HG03097 (cell line): ENCODE data around the gene RABGGTA.
"Not testable (repeated sequence)": the region's sequence is repeated elsewhere in the genome, so short reads cannot be mapped to it uniquely, and the experiment has no call there.

Experiments
- ATAC-seq: cut with Tn5 transposase; IDR thresholded peaks from one replicate; pipeline ENCODE4 v1.9.1; 2021; ENCODE audit not compliant: unreplicated experiment, low FRiP score

Gene RABGGTA

DNA sequence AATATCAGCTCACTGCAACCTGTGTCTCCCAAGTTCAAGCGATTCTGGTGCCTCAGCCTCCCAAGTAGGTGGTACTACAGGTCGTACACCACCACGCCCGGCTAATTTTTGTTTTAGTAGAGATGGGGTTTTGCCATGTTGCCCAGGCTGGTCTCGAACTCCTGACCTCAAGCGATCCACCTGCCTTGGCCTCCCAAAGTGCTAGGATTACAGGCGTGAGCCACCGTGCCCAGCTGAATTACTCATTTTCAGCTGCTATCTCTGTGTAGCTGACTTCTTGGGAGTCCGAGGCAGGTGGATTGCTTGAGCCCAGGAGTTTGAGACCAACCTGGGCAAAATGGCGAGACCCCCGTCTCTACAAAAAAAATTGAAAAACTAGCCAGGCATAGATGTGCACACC, 26.0 kb downstream of the RABGGTA start:
- ATAC-seq, result not testable (repeated sequence)

DNA sequence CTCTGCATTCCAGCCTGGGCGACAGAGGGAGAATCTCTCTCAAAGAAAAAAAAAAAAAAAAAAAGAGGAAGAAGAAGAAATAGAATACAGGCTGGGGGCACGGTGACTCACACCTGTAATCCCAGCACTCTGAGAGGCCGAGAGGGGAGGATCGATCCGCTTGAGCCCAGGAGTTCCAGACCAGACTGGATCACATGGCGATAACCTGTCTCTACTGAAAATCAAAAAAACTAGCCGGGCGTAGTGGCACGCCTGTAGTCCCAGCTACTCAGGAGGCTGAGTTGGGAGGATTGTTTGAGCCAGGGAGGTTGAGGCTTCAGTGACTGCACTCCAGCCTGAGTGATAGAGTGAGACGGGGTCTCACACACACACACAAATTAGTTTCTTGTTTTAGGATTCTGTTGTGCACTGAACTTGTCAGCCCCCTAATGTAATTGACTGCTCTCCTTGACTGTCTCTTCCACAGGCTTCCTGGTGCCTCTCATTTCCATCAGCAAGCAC, 28.0 kb downstream of the RABGGTA start:
- no peak for ATAC-seq

DNA sequence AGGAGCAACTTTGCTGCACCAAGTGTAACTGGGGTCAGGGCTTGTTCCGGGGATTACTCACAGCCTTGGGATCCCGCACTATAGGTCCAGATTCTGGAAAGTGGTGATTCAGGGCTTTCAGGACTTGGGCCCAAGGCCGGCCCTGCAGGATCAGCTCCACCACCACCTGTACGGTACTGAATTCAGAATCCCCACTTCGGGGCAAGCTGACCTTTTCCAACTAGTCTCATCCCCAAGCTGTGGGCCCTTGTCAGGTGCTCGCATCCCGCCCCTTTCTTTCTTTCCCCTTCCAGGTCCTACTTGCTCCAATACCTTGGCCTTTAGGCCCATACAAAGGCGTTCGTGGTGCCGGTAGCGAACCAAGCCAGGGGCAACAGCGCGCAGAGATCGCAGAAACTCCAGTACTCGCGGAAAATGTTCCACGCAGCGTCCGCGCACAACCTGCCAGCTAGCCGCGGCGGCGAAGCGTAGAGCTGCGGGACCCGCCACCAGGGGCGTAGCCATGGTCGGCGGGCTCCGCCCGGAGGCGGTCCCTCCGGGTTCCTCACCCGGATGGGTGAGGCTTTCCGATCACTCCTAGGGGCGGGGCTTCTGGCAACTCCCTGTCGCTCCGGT, 29.5 kb downstream of the RABGGTA start:
- ATAC-seq, result peak; percentile 81

DNA sequence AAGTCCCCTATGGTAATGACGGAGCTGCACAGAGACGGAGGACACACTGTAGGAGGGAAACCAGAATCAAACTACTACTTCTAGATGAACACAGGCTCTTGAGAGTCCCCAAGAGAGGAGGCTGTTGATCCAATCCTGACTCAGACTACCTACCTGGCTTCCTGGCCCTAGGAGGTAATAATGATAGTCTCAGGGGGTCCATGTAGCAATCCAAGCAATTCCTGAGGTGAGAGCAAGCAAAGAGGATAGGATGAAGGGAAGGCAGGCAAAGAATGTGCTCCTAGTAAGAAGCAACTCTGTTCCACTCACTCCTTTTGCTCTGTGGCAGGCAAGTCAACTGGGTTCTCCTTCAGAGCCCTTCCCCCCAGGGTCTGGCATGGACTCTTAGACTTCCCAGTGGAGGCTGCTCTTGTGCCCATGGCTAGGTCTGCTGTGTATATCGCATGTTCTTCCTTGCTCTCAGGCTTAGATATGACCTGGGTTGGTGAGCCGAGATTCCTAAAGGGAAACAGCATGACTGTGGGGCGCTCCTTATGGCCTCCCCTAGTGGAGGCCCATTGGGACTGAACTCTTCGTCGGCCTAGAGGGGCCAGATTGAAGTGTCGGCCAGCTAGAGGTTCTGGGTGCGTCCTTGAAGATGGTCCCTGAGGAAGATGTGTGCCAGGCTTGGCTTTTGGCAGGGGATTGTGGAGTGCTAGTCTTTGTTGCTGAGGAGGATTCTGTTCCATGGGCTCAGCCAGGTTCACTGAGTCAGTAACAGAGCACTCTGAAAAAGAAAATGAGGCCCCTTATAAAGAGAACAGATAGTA, 31.1 kb downstream of the RABGGTA start:
- no peak for ATAC-seq

DNA sequence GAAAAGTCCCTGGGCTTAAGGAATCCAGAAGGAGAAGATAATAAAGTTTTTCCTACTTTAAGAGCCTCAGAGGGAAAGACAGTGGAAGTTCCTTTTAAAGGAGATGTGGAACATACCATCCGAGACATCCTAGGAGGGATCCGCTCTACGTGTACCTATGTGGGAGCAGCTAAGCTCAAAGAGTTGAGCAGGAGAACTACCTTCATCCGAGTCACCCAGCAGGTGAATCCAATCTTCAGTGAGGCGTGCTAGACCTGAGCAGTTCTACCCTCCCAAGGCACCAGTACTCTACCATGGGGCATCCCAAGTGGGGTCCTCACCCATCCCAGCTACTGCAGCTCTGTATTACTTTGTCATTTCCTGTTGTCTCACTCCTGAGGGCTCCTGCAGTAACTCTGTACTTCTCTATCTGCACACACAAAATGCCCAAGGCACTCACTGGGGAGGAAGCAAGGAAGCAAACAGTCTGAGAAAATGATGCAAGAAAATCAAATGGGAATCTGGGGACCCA, 32.8 kb downstream of the RABGGTA start:
- ATAC-seq, result no peak

DNA sequence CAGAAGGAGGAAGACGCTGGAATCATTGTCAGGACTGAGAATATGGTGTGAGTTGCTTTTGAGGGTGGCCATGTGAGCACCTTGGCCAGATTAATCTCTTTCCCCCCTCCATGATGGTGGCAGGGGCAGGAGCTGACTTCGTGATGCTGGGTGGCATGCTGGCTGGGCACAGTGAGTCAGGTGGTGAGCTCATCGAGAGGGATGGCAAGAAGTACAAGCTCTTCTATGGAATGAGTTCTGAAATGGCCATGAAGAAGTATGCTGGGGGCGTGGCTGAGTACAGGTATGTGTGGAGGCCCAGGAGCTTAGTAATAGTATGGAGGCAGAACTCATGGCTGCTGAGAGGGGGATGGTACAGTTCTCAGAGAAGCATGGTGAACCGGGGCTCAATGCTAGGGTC, 33.3 kb downstream of the RABGGTA start:
- no peak for ATAC-seq

DNA sequence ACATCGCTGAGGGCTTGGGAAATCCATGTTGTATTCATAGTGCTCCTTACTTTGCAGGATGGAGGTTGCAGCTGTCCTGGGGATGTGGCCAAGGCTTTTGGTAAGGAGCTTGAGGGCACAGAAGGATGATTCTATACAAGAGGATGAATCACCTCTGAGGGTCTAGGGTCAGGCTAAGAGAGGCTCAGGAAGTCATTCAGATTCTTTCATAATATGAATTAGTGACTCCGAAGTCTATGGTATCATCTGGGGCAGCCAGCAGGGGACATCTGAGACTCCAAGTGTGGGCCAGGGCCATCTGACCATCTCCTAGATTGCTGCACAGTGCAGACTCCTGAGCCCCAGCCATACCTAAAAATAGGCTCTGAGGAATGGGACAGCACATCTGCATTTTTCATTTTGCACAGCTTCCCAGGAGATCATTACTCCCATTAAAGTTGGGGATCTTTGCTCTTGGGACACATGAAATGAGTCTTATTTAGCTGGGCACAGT, 33.9 kb downstream of the RABGGTA start:
- no peak for ATAC-seq

DNA sequence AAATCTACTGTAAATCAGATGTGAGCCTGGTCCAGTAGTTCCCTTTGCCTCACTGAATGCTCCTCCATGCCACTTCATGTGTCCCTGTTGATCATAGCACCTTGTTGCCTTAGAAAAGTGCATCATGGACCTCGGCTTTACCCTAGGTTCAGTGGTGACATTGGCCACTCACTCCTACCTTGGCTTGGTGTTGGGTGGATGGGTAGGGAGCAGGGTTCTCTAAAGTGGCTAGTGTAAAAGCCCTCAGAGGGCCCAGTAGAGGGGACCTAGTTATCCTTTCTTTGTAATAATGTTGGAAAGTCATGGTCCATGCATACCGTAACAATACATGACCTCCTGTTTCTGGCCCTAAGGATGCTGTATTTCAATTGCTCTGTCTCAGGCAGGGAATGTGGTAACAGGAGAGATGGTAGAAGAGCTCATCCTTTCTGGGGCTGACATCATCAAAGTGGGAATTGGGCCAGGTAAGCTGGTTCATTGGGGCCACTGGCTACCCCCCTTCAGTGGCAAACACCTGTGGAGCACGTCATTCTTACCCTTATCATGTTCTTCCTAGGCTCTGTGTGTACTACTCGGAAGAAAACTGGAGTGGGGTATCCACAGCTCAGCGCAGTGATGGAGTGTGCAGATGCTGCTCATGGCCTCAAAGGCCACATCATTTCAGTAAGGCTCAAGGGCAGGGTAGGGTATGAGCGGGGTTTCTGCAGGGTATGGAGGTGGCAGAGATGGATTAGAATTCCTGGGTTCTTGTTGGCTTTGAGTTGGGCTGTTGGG, 34.5 kb downstream of the RABGGTA start:
- no peak for ATAC-seq

DNA sequence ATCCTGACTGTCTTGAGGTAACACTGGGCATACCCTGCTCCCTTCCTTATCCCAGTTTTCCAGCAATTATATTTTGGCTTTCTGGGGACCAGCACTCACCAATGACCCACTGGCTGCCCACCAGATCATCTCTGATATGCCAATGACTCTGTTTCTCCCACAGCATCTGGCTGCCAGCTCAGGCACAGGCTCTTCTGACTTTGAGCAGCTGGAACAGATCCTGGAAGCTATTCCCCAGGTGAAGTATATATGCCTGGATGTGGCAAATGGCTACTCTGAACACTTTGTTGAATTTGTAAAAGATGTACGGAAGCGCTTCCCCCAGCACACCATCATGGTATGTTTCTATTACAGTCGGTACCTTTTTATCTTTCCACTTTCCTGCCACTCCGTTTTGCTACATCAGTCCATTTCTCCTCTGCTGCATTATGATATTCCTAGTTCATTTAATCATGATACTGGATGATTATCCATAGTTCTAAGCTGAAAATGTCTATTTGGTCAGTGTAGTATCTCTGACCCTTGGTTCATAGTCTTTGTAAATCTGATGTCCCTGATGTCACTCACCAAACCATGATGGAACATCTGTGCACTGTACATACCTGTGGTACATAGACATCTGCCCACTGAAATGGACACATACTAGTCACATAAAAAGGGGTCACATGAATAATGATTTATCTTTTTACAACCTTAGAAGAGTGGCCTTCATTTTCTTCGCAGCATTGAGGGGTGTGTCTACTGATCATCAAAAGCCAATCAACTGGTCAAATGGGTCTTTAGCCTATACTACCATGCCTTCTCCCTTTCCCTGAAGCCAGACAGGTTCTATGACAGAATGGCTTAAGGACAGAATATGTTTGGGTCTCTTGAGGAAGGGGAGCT, 35.4 kb downstream of the RABGGTA start:
- no peak for ATAC-seq

DNA sequence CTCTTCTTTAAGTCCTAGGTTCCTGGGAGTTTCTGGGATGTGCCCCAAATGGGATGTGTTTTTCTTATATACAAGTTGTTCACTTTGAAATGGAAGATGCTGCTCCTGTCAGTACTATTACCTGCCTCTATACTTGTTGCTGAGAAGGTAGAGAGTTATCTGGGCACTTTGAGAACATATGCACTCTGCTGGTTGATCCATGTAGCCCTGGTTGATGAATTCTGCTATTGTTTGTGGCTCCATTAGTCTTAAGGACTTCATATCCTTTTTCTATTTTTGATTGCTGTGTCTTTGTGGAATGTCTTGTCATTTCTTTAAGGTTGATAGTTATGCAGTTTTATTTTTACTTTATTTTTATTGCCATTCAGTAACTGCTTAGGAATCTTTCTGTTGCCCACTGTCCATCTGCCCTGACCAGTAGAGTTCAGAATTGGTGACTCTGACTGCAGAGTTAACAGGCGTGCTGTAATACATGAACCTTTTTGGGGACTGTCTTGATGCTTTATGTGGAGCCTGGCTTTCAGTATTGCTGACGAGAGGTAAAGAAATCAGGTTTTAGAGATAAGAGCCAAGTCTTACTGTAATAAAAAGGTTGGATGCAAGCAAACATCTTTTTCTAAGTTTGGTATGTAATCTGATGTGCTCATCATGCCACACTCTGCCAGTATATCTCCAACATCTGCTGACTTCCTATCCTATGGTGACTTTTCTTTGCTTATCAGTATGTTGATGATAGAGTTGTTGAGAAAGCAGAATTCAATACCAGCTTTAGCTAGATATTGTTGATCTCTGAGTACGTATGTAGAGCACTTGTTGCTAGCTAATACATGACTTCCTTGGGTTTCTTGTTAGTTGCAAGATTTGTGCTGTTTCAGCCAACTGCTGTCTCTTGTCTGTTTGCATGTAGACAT, 37.0 kb downstream of the RABGGTA start:
- no peak for ATAC-seq

DNA sequence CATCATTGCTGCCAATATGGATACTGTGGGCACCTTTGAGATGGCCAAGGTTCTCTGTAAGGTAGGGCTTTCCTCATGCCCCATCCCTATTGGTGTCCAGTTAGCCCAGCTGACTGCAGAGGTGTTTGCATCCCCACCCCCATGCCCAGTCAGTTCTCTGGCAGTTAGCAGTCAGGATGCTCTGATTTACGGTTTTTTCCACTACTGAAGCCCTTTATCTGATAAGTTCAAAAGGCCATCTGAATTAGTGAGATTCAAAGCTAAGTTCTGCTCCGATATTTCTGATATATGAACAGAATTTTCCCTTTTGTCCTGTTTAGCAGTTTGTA, 37.9 kb downstream of the RABGGTA start:
- ATAC-seq, result no peak

DNA sequence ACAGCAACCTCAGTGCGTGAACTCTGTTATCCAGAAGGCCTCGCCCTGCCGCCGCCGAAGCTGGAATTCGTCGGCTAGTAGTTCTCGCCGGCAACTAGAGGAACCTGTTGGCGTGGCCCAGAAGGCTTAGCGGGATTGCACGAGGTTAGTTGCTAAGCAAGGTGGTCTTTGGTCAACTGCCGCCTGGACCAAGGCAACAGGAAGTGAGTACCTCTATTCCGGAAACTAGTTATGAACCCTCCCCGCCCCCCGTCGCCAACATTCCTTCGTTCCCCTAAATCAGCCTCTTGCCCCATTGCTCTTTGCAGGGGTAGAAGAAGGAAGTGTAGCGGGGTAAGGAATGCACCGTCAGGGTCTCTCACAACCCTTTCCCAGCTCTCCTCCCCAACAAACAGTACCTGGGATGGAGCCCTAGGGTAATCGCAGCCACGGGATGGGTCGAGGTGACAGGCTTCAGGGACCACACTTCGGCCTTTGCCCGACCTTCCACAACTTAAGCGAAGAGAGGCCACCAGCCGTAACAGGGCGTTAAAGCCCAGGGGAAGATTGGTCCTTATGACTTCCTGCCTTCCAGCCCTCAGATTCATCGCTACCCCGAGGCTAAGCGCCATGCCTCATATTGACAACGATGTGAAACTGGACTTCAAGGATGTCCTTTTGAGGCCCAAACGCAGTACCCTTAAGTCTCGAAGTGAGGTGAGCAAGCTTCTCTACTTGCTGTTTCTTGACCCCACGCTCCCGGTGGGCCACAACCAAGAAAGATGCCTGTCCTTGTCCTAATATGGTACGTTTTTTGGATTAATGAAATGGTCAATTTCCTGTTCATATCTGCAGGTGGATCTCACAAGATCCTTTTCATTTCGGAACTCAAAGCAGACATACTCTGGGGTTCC, 38.5 kb downstream of the RABGGTA start, which contains the start of gene GMPR2:
GMPR2 (plus strand) TSS at position 285 of the 893 bp plus-strand sequence; CDS start at position 610, 325 bp downstream.
- ATAC-seq, result peak; percentile 44

DNA sequence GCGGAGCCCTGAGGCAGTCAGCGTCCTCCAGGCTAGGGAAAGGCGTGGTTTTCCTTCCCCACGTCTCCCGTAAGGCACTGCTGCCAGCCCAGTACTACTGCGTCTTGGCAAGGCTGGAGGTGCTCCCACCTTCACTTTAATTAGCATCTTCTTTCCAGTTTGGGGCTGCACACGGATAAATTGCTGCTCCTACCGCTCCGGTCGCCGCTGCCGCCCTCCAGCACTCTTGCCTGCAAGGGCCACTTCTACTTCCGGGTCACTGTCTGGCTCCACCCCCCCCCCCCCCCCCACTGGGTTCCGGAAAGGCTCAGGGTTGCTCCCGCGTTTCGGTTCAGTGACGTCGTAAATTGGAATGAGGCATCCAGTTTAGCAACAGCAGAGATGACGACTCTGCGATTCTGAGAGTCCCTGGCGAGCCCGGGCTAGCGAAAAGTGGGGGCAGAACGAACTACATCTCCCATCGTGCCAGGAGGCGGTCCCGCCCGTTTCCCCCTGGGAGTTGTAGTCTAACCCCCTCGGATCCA, 39.2 kb downstream of the RABGGTA start, which contains the start of gene NEDD8:
NEDD8 (minus strand) TSS at position 247 of the 524 bp plus-strand sequence; CDS start at position 147, 100 bp downstream.
- ATAC-seq, result peak; percentile 63

DNA sequence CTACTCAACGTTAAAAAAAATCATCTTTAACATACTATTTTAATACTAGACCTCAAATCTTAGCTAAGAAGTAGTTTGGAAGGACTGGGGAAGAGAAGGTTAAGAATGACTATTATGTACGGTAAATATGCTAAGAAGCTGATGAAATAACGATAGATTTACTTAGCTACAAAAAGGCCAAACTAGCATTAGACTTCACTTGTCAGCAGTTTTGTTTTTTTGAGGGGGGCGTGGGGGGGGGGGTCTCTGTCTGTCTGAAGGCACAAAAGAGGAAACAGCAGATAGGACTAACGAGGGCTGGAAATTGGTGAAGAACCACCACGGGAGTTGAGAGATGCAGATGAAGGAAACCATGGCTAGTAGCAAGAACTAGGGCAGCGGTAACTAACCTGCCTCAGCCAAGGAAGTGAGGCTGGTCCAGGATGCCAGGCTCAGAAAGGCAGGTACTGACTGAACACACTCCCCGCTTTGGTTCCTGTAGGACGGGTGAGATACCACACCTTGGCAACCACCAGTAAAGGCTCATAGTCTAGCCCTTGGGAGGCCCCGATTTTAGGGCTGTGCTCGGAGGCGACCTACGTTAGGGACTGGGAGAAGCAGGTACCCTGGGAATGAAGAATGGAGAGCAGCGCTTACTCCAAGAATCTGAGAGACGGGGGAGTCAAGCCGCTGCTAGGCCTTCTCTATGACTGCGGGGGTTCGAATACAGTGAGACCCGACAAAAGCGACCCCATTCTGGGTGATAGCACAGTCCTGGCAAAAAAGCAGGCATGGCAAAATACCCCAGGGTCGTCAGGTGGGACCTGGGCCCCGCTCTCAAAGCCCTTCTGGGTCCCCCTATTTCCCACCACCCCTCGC, 39.9 kb downstream of the RABGGTA start:
- ATAC-seq, result peak; percentile 8

DNA sequence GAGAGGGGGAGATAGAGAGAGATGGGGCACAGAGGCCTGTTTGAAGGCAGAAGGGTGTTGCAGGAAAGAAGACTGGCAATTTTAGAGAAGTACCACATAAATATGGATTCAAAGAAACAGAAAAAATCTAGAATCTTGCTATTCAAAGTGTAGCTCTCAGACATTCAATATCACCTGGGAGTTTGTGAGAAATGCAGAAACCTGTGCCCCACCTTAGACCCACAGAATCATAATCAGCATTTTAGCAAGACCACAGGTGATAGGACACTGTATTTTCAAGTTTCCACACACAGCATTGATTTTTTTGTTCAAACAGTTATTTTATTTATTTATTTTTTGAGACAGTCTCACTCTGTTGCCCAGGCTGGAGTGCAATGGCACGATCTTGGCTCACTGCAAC, 42.5 kb downstream of the RABGGTA start:
- ATAC-seq, result no peak

DNA sequence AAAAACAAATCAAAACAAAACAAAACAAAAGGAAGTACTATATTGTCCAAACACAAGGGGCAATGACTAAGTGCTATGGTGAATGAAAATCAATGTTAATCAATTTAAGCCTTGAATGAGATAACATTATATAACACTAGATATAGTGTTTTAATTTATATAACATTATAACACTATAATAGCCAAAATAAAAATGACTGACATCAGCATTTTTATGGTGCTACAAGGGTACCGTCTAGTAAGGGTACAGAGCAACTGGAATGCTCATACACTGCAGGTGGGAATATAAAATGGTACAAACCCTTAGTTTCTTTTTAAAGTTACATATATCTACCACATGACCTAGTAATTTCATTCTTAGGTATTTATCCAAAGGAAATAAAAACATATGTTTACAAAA, 44.9 kb downstream of the RABGGTA start:
- ATAC-seq, result no peak

DNA sequence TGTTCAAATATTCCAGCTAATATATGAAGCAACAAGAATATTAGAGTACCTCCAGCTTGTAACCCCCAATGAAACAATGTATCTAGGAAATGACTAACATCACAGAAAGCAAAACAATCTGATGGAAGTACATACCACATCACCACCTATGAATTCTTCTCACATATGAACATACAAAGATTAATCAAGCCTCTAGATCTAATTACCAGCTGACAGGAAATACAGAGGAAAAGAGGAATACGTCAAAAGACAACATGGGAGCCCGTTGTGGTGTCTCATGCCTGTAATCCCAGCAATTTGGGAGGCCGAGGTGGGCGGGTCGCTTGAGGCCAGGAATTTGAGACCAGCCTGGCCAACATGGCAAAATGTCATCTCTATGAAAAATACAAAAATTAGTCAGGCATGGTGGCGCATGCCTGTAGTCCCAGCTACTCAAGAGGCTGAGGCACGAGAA, 46.8 kb downstream of the RABGGTA start:
- no peak for ATAC-seq
